Spleen (tissue), 11 donors: ENCODE data around the gene TUBGCP6. TPM values are rescaled to one million over a fixed set of nuclear protein-coding genes. Genes with fewer than 3 reads are reported as not detected.

Experiments used
- DNase-seq: peaks from one replicate; pipeline ENCODE4 v3.0.0-alpha.2; 2020
- H3K27ac ChIP-seq, 8 donors: fragments of 200-600 bp; sonication (generic) in 7 of 8; 1 replicate in 4 of 8; 2 replicates in 4 of 8; pipeline versions ENCODE4 v1.5.0 to v1.8.0; 2016 to 2021; ENCODE audit warnings: inconsistent platforms in 4 of 8, mild to moderate bottlenecking in 4 of 8, moderate library complexity in 1 of 8
- H3K27me3 ChIP-seq, 7 donors: fragments of 200-600 bp; sonication (generic) in 6 of 7; replicated peaks in 1 of 7; 1 replicate in 4 of 7; 2 replicates in 3 of 7; pipeline versions ENCODE4 v1.5.0 to v1.8.0; 2016 to 2021; ENCODE audit warnings: inconsistent platforms in 3 of 7, mild to moderate bottlenecking in 1 of 7
- H3K36me3 ChIP-seq, 6 donors: fragments of 200-600 bp; sonication (generic) in 5 of 6; 1 replicate in 4 of 6; 2 replicates in 2 of 6; pipeline versions ENCODE4 v1.5.0 to v1.8.0; 2016 to 2021; ENCODE audit warnings: inconsistent platforms in 2 of 6
- H3K4me1 ChIP-seq, 6 donors: fragments of 200-600 bp; sonication (generic) in 5 of 6; 1 replicate in 3 of 6; 2 replicates in 3 of 6; pipeline versions ENCODE4 v1.5.0 to v1.8.0; 2016 to 2021; ENCODE audit warnings: inconsistent platforms in 3 of 6
- H3K4me3 ChIP-seq, 8 donors: fragments of 200-600 bp; sonication (generic) in 7 of 8; 1 replicate in 4 of 8; 2 replicates in 4 of 8; pipeline versions ENCODE4 v1.5.0 to v1.8.0; 2016 to 2021; ENCODE audit warnings: inconsistent platforms in 4 of 8, mild to moderate bottlenecking in 4 of 8, moderate library complexity in 2 of 8
- H3K9me3 ChIP-seq, 8 donors: fragments of 200-600 bp; sonication (generic) in 7 of 8; 1 replicate in 4 of 8; 2 replicates in 4 of 8; pipeline versions ENCODE4 v1.5.0 to v1.8.0; 2016 to 2021; ENCODE audit warnings: inconsistent platforms in 4 of 8
- POLR2A ChIP-seq, 3 donors: fragments of 450-650 bp; IDR thresholded peaks; one replicate each; pipeline ENCODE4 v1.5.1; 2017; ENCODE audit warnings: antibody characterized with exemption in 3 of 3, mild to moderate bottlenecking in 1 of 3
- POLR2AphosphoS5 ChIP-seq, 3 donors: sonication (generic); formaldehyde crosslinking; IDR thresholded peaks; one replicate each; pipeline ENCODE4 v1.5.1; 2017; ENCODE audit warnings: antibody characterized with exemption in 3 of 3
- WGBS, 5 donors: extraction: QIAGEN DNeasy Blood & Tissue Kit in 3 of 5; methylation state at CpG; one replicate each; pipeline versions ENCODE4 v1.1.5 to v1.1.7; 2013 to 2018; 5-methylcytosine and 5-hydroxymethylcytosine counted together
- intact Hi-C: fragments of 100-400 bp; cut with DNase I; formaldehyde crosslinking; loops from one replicate; pipeline ENCODE4 v1.15.0; 2023; ENCODE audit warnings: low total_unique reads
- polyA plus RNA-seq, 3 donors: library from polyadenylated mRNA; stranded (reverse); fragments of 200-250 nt; gene quantifications; one replicate each; pipeline ENCODE4 v1.2.1, GENCODE V29; 2013
- total RNA-seq, 7 donors: library from RNA; depleted of rRNA in 3 of 7; stranded (reverse); fragments of >200 nt in 3 of 7; fragmentation: NEBNext Ultra II Directional in 4 of 7; extraction: Animal tissue kit (Norgen Biotek cat#: 25700) in 4 of 7; gene quantifications; one replicate each; pipeline versions ENCODE4 v1.1.0 to v1.2.1, GENCODE V29; 2016 to 2021
- TF ChIP-seq, protein P1 (sequence below), 11 experiments: fragments of 200-600 bp in 7 of 11; fragments of 450-650 bp in 4 of 11; sonication (generic) in 4 of 11; IDR thresholded peaks in 8 of 11; conservative IDR thresholded peaks in 3 of 11; 1 replicate in 7 of 11; 2 replicates in 4 of 11; pipeline versions ENCODE4 v1.4.0 to v1.8.0; 2016 to 2021; ENCODE audit warnings: antibody characterized with exemption in 11 of 11, inconsistent platforms in 4 of 11, mild to moderate bottlenecking in 1 of 11
- donor health status: healthy with polysubstance abuse.
- donor health status: DM: no; HTN: no; CAD: no; lungs with moderate emphysema.
- donor health status: DM: no; HTN: no; CAD: no.
- donor health status: Bipolar disorder and iron deficiency.
- donor health status: healthy.
- donor health status: DM: no; HTN: no; CAD: no.
- donor health status: DM: yes; HTN: yes; CAD: no.

TUBGCP6 gene
- total and polyA plus RNA-seq, 10 donors: 36.0 to 98.0 (median 69.3) TPM

DNA sequence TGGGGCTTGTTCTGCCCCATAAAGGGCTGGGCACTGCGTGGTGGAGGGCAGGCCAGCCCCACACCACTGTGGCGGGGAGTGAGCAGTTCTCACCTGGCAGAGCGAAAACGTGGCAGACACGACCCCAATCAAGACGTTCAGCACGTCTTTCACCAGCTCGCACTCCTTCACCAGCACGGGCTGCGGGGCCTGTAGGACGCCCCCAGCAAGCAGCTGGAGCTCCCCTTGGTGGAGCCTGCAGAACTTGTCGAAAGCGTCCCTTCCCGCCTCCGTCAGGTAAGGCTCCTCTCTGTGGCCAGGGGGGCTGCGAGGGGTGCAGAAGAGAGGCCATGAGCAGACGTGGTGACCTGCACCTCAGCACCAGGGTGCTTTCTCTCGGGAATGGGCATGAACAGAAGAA, 11.6 kb downstream of the TUBGCP6 start:
- 89 to 97% (median 95%) methylated on average over 18 of the region's 18 CpGs for WGBS, 5 donors
- Histone ChIP-seq H3K27me3 (no peaks in the 10 kb centered on the region), H3K36me3 (peaks cover 0 to 93% (median 37%) of the 10 kb centered on the region in 6 donors), H3K27ac (no peak overlapping the region), H3K4me1 (peaks cover 0 to 14% (median 0%) of the 10 kb centered on the region in 6 donors), H3K9me3 (no peaks in the 10 kb centered on the region), H3K4me3 (no peak overlapping the region)
- no peak for DNase-seq
- peak in 1 of 3 donors; percentile 13 for TF ChIP-seq POLR2AphosphoS5 (IDR thresholded peaks at IDR 0.05)
- no peak for TF ChIP-seq POLR2A (IDR thresholded peaks at IDR 0.05)
- intact Hi-C loops: no loop called here

DNA sequence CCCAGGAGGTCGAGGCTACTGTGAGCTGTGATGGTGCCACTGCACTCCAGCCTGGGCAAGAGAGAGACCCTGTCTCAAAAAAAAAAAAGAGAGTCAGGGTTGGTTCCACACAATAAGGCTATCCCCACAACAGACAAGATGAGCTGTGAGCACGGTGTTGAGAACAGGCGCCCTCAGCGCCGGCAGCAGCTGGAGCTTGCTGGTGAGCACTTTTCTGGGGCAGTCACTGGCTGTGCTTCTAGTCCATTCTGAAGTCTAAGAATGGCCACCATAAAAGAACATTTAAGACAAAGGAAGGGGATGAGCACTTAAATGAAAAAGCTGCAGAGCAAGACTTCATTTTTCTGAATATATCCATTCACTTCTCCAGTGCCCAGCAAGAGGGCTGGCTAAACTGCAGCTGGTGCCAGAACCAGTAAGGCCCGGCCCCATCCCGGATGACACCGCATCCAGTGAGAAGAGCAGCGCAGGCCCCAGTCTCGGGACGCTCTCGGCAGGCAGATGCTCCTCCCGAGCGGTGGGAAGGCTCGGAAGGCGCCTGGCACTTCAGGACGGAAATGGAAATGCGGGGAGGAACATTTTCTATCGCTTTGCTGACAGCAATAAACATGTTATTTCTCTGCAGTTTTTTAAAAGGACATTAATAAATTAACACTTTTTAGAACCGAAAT, 12.2 kb downstream of the TUBGCP6 start:
- H3K9me3 ChIP-seq: no peaks in the 10 kb centered on the region
- intact Hi-C loops: no loop called here
- peaks cover 0 to 13% (median 0%) of the 10 kb centered on the region in 6 donors for H3K4me1 ChIP-seq
- H3K36me3 ChIP-seq: peaks cover 0 to 93% (median 39%) of the 10 kb centered on the region in 6 donors
- no peak overlapping the region for H3K4me3 ChIP-seq
- 92 to 96% (median 94%) methylated on average over 20 of the region's 20 CpGs for WGBS, 5 donors
- H3K27ac ChIP-seq: no peak overlapping the region
- TF ChIP-seq POLR2A (IDR thresholded peaks at IDR 0.05) (no peak), POLR2AphosphoS5 (IDR thresholded peaks at IDR 0.05) (no peak)
- TF ChIP-seq, protein P1, sequence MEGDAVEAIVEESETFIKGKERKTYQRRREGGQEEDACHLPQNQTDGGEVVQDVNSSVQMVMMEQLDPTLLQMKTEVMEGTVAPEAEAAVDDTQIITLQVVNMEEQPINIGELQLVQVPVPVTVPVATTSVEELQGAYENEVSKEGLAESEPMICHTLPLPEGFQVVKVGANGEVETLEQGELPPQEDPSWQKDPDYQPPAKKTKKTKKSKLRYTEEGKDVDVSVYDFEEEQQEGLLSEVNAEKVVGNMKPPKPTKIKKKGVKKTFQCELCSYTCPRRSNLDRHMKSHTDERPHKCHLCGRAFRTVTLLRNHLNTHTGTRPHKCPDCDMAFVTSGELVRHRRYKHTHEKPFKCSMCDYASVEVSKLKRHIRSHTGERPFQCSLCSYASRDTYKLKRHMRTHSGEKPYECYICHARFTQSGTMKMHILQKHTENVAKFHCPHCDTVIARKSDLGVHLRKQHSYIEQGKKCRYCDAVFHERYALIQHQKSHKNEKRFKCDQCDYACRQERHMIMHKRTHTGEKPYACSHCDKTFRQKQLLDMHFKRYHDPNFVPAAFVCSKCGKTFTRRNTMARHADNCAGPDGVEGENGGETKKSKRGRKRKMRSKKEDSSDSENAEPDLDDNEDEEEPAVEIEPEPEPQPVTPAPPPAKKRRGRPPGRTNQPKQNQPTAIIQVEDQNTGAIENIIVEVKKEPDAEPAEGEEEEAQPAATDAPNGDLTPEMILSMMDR (IDR thresholded peaks at IDR 0.05 in 8 of 11, conservative IDR thresholded peaks at IDR 0.05 in 3 of 11): no peak
- no peaks in the 10 kb centered on the region for H3K27me3 ChIP-seq
- no peak for DNase-seq

DNA sequence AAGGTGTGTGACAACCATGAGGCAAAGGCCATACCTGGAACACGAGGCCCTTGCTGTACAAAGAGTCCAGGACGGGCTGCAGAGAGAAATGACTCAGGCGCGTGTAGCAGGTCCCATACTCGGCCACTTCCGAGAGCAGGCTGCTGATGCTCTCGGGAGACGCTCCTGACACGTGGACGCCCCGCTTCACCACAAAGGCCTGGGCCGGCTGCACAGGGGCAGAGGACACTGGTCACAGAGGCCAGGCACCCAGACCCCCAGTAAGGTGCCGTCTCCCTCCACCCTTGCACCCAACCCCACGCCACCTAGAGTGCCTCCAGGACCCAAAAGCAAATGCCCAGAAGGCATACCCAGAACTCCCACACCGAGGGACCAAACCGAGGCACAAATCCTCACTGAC, 15.5 kb downstream of the TUBGCP6 start:
- H3K27ac ChIP-seq: no peak overlapping the region
- no peaks in the 10 kb centered on the region for H3K27me3 ChIP-seq
- no peak overlapping the region for H3K4me3 ChIP-seq
- DNase-seq: no peak
- TF ChIP-seq POLR2AphosphoS5 (IDR thresholded peaks at IDR 0.05): no peak
- TF ChIP-seq, protein P1 (IDR thresholded peaks at IDR 0.05 in 8 of 11, conservative IDR thresholded peaks at IDR 0.05 in 3 of 11): no peak
- no peak for TF ChIP-seq POLR2A (IDR thresholded peaks at IDR 0.05)
- no peaks in the 10 kb centered on the region for H3K4me1 ChIP-seq
- peaks cover 0 to 97% (median 62%) of the 10 kb centered on the region in 6 donors for H3K36me3 ChIP-seq
- WGBS, 5 donors: 91 to 96% (median 96%) methylated on average over 8 to 16 of the region's 16 CpGs
- intact Hi-C loops: no loop called here
- no peaks in the 10 kb centered on the region for H3K9me3 ChIP-seq

DNA sequence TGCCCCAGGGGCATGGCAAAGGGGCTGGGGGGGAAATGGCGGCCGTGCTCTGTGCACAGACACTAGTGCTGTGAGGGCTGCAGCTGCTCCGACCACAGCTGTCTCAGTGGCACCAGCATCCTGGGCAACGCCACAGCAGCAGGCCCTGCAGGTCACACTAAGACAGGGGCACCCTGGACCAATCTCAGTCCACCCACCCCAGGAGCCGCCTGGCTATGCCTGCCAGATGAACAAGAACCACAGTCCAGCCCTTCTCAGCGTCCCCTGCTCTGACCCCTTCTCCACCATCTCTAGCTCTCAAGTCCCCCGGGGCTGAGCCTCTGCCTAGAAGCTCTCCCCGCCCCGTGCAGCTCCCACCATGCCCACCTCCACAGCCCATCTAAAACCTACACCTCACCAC, 16.5 kb downstream of the TUBGCP6 start:
- intact Hi-C loops: no loop called here
- Histone ChIP-seq H3K27me3 (no peaks in the 10 kb centered on the region), H3K4me1 (no peaks in the 10 kb centered on the region), H3K4me3 (no peak overlapping the region), H3K27ac (no peak overlapping the region), H3K36me3 (peaks cover 7 to 100% (median 70%) of the 10 kb centered on the region in 6 donors), H3K9me3 (no peaks in the 10 kb centered on the region)
- DNase-seq: no peak
- TF ChIP-seq, protein P1 (IDR thresholded peaks at IDR 0.05 in 8 of 11, conservative IDR thresholded peaks at IDR 0.05 in 3 of 11): no peak
- no peak for TF ChIP-seq POLR2A (IDR thresholded peaks at IDR 0.05)
- no peak for TF ChIP-seq POLR2AphosphoS5 (IDR thresholded peaks at IDR 0.05)
- 92 to 99% (median 96%) methylated on average over 7 to 9 of the region's 9 CpGs for WGBS, 5 donors
